T-helper 1 cell treated with Interleukin-12 subunit alpha and Interleukin-12 subunit beta and Interleukin-4 antibody, amounts not matched to agents 30 μg/mL and 1 μg/mL, for 36 hours (primary cell): ENCODE results near the gene CCDC70.

Experiments used
- H3K27ac Mint-ChIP-seq: one replicate; pipeline ENCODE4 v1.8.0; 2021; ENCODE audit warnings: mild to moderate bottlenecking, mixed read lengths
- H3K27me3 Mint-ChIP-seq: one replicate; pipeline ENCODE4 v1.8.0; 2021; ENCODE audit warnings: low read depth, mixed read lengths
- H3K36me3 Mint-ChIP-seq: one replicate; pipeline ENCODE4 v1.8.0; 2021; ENCODE audit warnings: low read depth, mixed read lengths
- H3K4me1 Mint-ChIP-seq: one replicate; pipeline ENCODE4 v1.8.0; 2021; ENCODE audit warnings: low read depth, mixed read lengths
- H3K4me3 Mint-ChIP-seq: one replicate; pipeline ENCODE4 v1.8.0; 2021; ENCODE audit warnings: mild to moderate bottlenecking, moderate library complexity, mixed read lengths
- H3K9me3 Mint-ChIP-seq: one replicate; pipeline ENCODE4 v1.8.0; 2021; ENCODE audit warnings: mixed read lengths

Gene CCDC70

GRCh38 chr13:51839711-51840540 lies 21.8 kb upstream of the CCDC70 start:
- Mint-ChIP-seq H3K36me3 (no peaks in the 10 kb centered on the region), H3K4me1 (peaks cover 15% of the 10 kb centered on the region), H3K9me3 (no peaks in the 10 kb centered on the region), H3K27me3 (peaks cover 18% of the 10 kb centered on the region), H3K27ac (no peak overlapping the region), H3K4me3 (no peak overlapping the region)

- H3K4me1 Mint-ChIP-seq, result peaks cover 19% of the 10 kb centered on the region
- H3K4me3 Mint-ChIP-seq, result no peak overlapping the region
- H3K27me3 Mint-ChIP-seq, result peaks cover 21% of the 10 kb centered on the region
- H3K27ac Mint-ChIP-seq, result no peak overlapping the region
- no peaks in the 10 kb centered on the region for H3K36me3 Mint-ChIP-seq
- H3K9me3 Mint-ChIP-seq, result no peaks in the 10 kb centered on the region
Measured at GRCh38 chr13:51840917-51841316, 20.9 kb upstream of the CCDC70 start.

- Mint-ChIP-seq H3K4me1 (peaks cover 17% of the 10 kb centered on the region), H3K4me3 (no peak overlapping the region), H3K27me3 (peaks cover 21% of the 10 kb centered on the region), H3K27ac (no peak overlapping the region), H3K9me3 (no peaks in the 10 kb centered on the region), H3K36me3 (no peaks in the 10 kb centered on the region)
Measured at GRCh38 chr13:51841732-51842131, 20.0 kb upstream of the CCDC70 start.

- H3K27ac Mint-ChIP-seq, result no peak overlapping the region
Measured at GRCh38 chr13:51843529-51843928, 18.2 kb upstream of the CCDC70 start.

GRCh38 chr13:51844862-51845573 lies 16.8 kb upstream of the CCDC70 start, which contains the start of gene TMEM272:
Gene TMEM272 (minus strand): TSS chr13:51845177. CDS start chr13:51838530, 6,647 bp downstream.
- Mint-ChIP-seq H3K4me3 (peak within 1 kb of the TSS; percentile 58), H3K9me3 (no peaks in the 10 kb centered on the region), H3K27ac (no peak within 1 kb of the TSS), H3K36me3 (no peaks in the 10 kb centered on the region), H3K4me1 (peaks cover 10% of the 10 kb centered on the region), H3K27me3 (peaks cover 21% of the 10 kb centered on the region)

More at GRCh38 chr13:51843529-51843928, 18.2 kb upstream of the CCDC70 start:
- peaks cover 8% of the 10 kb centered on the region for H3K4me1 Mint-ChIP-seq
- no peaks in the 10 kb centered on the region for H3K36me3 Mint-ChIP-seq
- no peaks in the 10 kb centered on the region for H3K9me3 Mint-ChIP-seq
- H3K4me3 Mint-ChIP-seq, result no peak overlapping the region
- peaks cover 21% of the 10 kb centered on the region for H3K27me3 Mint-ChIP-seq

- Mint-ChIP-seq H3K27ac (no peak overlapping the region), H3K4me1 (peaks cover 10% of the 10 kb centered on the region), H3K4me3 (no peak overlapping the region), H3K36me3 (no peaks in the 10 kb centered on the region), H3K9me3 (no peaks in the 10 kb centered on the region), H3K27me3 (peaks cover 21% of the 10 kb centered on the region)
Measured at GRCh38 chr13:51845574-51846318, 16.0 kb upstream of the CCDC70 start.

- Mint-ChIP-seq H3K27me3 (peaks cover 25% of the 10 kb centered on the region), H3K4me3 (no peak overlapping the region), H3K36me3 (no peaks in the 10 kb centered on the region), H3K4me1 (peaks cover 10% of the 10 kb centered on the region), H3K9me3 (no peaks in the 10 kb centered on the region), H3K27ac (no peak overlapping the region)
Measured at GRCh38 chr13:51846756-51847155, 15.0 kb upstream of the CCDC70 start.

- Mint-ChIP-seq H3K4me3 (no peak overlapping the region), H3K4me1 (peaks cover 10% of the 10 kb centered on the region), H3K36me3 (no peaks in the 10 kb centered on the region), H3K27me3 (peaks cover 17% of the 10 kb centered on the region), H3K27ac (no peak overlapping the region), H3K9me3 (no peaks in the 10 kb centered on the region)
Measured at GRCh38 chr13:51848674-51849073, 13.1 kb upstream of the CCDC70 start.

- H3K4me3 Mint-ChIP-seq, result no peak overlapping the region
- H3K27me3 Mint-ChIP-seq, result peaks cover 17% of the 10 kb centered on the region
- H3K36me3 Mint-ChIP-seq, result no peaks in the 10 kb centered on the region
- no peak overlapping the region for H3K27ac Mint-ChIP-seq
- H3K9me3 Mint-ChIP-seq, result no peaks in the 10 kb centered on the region
- peaks cover 10% of the 10 kb centered on the region for H3K4me1 Mint-ChIP-seq
Measured at GRCh38 chr13:51849145-51850101, 12.3 kb upstream of the CCDC70 start.

- H3K9me3 Mint-ChIP-seq, result no peaks in the 10 kb centered on the region
- no peaks in the 10 kb centered on the region for H3K36me3 Mint-ChIP-seq
- H3K27ac Mint-ChIP-seq, result no peak overlapping the region
- no peaks in the 10 kb centered on the region for H3K4me1 Mint-ChIP-seq
- H3K4me3 Mint-ChIP-seq, result no peak overlapping the region
- peaks cover 19% of the 10 kb centered on the region for H3K27me3 Mint-ChIP-seq
Measured at GRCh38 chr13:51856027-51856736, 5.6 kb upstream of the CCDC70 start.

- Mint-ChIP-seq H3K36me3 (no peaks in the 10 kb centered on the region), H3K9me3 (no peaks in the 10 kb centered on the region), H3K4me3 (no peak overlapping the region), H3K27me3 (peaks cover 18% of the 10 kb centered on the region), H3K4me1 (no peaks in the 10 kb centered on the region), H3K27ac (no peak overlapping the region)
Measured at GRCh38 chr13:51856998-51857397, 4.8 kb upstream of the CCDC70 start.

- Mint-ChIP-seq H3K27me3 (peaks cover 18% of the 10 kb centered on the region), H3K36me3 (no peaks in the 10 kb centered on the region), H3K4me1 (no peaks in the 10 kb centered on the region), H3K9me3 (no peaks in the 10 kb centered on the region), H3K27ac (no peak overlapping the region), H3K4me3 (no peak overlapping the region)
Measured at GRCh38 chr13:51858433-51859247, 3.1 kb upstream of the CCDC70 start.
